ENCODE results near the gene LMOD2. TPM values are rescaled to one million over a fixed set of nuclear protein-coding genes. Genes with fewer than 3 reads are reported as not detected.

The LMOD2 gene, protein sequence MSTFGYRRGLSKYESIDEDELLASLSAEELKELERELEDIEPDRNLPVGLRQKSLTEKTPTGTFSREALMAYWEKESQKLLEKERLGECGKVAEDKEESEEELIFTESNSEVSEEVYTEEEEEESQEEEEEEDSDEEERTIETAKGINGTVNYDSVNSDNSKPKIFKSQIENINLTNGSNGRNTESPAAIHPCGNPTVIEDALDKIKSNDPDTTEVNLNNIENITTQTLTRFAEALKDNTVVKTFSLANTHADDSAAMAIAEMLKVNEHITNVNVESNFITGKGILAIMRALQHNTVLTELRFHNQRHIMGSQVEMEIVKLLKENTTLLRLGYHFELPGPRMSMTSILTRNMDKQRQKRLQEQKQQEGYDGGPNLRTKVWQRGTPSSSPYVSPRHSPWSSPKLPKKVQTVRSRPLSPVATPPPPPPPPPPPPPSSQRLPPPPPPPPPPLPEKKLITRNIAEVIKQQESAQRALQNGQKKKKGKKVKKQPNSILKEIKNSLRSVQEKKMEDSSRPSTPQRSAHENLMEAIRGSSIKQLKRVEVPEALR
- total RNA-seq (2014; rRNA removed; shearing (Covaris generic)) (not detected in 2 replicates), polyA plus RNA-seq (2016; fragmentation: Nextera tagmentation; extraction: Ambion mirVana) (not detected in 2 replicates)
- long read RNA-seq = 0 reads

DNA sequence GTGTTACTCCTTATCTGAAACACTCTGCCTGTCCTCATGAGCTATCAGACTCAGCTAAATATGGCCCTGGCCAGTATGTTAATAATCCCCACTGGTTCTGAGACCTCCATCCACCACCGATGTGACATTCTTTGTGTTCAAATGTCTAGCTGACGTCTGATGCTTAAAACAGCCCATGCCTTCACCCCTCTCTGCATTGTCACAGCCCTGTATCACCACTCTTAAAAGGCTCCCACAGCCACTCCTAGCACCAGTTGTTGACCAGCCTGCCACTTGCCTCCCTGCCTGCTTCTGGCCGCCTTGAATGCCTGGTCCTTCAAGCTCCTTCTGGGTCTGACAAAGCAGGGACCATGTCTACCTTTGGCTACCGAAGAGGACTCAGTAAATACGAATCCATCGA is at the start of gene LMOD2:
LMOD2 (plus strand) TSS at position 253 of the 400 bp plus-strand sequence; CDS start at position 351, 98 bp downstream.
- no peaks in the 10 kb centered on the region for H3K79me2 ChIP-seq (replicated peaks; ENCODE audit: insufficient read depth)
- ATAC-seq (no peak), DNase-seq (ENCODE audit: low spot score) (no peak)
- no peaks in the 10 kb centered on the region for H4K20me1 ChIP-seq (replicated peaks; ENCODE audit: insufficient read depth)
- Mint-ChIP-seq H3K4me3 (no peak within 1 kb of the TSS), H3K27ac (no peak within 1 kb of the TSS), H3K27me3 (ENCODE audit: insufficient read depth, low read depth, poor library complexity) (peaks cover 1% of the 10 kb centered on the region), H3K36me3 (ENCODE audit: low read depth) (no peaks in the 10 kb centered on the region), H3K9me3 (no peaks in the 10 kb centered on the region), H3K4me1 (peaks cover 5% of the 10 kb centered on the region)
- H3K27me3 ChIP-seq (ENCODE audit: insufficient read depth) = no peaks in the 10 kb centered on the region
- no peaks in the 10 kb centered on the region for H3F3A ChIP-seq (replicated peaks; ENCODE audit: low read depth)
- no peak within 1 kb of the TSS for H3K27ac ChIP-seq (ENCODE audit: low read depth)
- no peak within 1 kb of the TSS for H3K4me2 ChIP-seq
- TF ChIP-seq, protein P1, sequence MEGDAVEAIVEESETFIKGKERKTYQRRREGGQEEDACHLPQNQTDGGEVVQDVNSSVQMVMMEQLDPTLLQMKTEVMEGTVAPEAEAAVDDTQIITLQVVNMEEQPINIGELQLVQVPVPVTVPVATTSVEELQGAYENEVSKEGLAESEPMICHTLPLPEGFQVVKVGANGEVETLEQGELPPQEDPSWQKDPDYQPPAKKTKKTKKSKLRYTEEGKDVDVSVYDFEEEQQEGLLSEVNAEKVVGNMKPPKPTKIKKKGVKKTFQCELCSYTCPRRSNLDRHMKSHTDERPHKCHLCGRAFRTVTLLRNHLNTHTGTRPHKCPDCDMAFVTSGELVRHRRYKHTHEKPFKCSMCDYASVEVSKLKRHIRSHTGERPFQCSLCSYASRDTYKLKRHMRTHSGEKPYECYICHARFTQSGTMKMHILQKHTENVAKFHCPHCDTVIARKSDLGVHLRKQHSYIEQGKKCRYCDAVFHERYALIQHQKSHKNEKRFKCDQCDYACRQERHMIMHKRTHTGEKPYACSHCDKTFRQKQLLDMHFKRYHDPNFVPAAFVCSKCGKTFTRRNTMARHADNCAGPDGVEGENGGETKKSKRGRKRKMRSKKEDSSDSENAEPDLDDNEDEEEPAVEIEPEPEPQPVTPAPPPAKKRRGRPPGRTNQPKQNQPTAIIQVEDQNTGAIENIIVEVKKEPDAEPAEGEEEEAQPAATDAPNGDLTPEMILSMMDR (conservative IDR thresholded peaks at IDR 0.05; ENCODE audit: low read depth in 2 of 2) = no peak
- TF ChIP-seq ZNF331 (CRISPR knock-in tag; IDR thresholded peaks at IDR 0.05; ENCODE audit: low read depth) = no peak
- TF ChIP-seq, protein P2, sequence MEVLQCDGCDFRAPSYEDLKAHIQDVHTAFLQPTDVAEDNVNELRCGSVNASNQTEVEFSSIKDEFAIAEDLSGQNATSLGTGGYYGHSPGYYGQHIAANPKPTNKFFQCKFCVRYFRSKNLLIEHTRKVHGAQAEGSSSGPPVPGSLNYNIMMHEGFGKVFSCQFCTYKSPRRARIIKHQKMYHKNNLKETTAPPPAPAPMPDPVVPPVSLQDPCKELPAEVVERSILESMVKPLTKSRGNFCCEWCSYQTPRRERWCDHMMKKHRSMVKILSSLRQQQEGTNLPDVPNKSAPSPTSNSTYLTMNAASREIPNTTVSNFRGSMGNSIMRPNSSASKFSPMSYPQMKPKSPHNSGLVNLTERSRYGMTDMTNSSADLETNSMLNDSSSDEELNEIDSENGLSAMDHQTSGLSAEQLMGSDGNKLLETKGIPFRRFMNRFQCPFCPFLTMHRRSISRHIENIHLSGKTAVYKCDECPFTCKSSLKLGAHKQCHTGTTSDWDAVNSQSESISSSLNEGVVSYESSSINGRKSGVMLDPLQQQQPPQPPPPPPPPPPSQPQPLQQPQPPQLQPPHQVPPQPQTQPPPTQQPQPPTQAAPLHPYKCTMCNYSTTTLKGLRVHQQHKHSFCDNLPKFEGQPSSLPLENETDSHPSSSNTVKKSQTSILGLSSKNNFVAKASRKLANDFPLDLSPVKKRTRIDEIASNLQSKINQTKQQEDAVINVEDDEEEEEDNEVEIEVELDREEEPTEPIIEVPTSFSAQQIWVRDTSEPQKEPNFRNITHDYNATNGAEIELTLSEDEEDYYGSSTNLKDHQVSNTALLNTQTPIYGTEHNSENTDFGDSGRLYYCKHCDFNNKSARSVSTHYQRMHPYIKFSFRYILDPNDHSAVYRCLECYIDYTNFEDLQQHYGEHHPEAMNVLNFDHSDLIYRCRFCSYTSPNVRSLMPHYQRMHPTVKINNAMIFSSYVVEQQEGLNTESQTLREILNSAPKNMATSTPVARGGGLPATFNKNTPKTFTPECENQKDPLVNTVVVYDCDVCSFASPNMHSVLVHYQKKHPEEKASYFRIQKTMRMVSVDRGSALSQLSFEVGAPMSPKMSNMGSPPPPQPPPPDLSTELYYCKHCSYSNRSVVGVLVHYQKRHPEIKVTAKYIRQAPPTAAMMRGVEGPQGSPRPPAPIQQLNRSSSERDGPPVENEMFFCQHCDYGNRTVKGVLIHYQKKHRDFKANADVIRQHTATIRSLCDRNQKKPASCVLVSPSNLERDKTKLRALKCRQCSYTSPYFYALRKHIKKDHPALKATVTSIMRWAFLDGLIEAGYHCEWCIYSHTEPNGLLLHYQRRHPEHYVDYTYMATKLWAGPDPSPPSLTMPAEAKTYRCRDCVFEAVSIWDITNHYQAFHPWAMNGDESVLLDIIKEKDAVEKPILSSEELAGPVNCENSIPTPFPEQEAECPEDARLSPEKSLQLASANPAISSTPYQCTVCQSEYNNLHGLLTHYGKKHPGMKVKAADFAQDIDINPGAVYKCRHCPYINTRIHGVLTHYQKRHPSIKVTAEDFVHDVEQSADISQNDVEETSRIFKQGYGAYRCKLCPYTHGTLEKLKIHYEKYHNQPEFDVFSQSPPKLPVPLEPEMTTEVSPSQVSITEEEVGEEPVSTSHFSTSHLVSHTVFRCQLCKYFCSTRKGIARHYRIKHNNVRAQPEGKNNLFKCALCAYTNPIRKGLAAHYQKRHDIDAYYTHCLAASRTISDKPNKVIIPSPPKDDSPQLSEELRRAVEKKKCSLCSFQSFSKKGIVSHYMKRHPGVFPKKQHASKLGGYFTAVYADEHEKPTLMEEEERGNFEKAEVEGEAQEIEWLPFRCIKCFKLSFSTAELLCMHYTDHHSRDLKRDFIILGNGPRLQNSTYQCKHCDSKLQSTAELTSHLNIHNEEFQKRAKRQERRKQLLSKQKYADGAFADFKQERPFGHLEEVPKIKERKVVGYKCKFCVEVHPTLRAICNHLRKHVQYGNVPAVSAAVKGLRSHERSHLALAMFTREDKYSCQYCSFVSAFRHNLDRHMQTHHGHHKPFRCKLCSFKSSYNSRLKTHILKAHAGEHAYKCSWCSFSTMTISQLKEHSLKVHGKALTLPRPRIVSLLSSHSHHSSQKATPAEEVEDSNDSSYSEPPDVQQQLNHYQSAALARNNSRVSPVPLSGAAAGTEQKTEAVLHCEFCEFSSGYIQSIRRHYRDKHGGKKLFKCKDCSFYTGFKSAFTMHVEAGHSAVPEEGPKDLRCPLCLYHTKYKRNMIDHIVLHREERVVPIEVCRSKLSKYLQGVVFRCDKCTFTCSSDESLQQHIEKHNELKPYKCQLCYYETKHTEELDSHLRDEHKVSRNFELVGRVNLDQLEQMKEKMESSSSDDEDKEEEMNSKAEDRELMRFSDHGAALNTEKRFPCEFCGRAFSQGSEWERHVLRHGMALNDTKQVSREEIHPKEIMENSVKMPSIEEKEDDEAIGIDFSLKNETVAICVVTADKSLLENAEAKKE (CRISPR knock-in tag; IDR thresholded peaks at IDR 0.05) = no peak
- TF ChIP-seq POLR2AphosphoS5 (IDR thresholded peaks at IDR 0.05; ENCODE audit: low read depth) = no peak
- TF ChIP-seq STAT1 (IDR thresholded peaks at IDR 0.05; ENCODE audit: unreplicated experiment) = no peak
- no peak for TF ChIP-seq EZH2 (IDR thresholded peaks at IDR 0.05; ENCODE audit: low read depth, unreplicated experiment)
- no peak for TF ChIP-seq NANOG (IDR thresholded peaks at IDR 0.05; ENCODE audit: borderline replicate concordance)
- TF ChIP-seq, protein P3, sequence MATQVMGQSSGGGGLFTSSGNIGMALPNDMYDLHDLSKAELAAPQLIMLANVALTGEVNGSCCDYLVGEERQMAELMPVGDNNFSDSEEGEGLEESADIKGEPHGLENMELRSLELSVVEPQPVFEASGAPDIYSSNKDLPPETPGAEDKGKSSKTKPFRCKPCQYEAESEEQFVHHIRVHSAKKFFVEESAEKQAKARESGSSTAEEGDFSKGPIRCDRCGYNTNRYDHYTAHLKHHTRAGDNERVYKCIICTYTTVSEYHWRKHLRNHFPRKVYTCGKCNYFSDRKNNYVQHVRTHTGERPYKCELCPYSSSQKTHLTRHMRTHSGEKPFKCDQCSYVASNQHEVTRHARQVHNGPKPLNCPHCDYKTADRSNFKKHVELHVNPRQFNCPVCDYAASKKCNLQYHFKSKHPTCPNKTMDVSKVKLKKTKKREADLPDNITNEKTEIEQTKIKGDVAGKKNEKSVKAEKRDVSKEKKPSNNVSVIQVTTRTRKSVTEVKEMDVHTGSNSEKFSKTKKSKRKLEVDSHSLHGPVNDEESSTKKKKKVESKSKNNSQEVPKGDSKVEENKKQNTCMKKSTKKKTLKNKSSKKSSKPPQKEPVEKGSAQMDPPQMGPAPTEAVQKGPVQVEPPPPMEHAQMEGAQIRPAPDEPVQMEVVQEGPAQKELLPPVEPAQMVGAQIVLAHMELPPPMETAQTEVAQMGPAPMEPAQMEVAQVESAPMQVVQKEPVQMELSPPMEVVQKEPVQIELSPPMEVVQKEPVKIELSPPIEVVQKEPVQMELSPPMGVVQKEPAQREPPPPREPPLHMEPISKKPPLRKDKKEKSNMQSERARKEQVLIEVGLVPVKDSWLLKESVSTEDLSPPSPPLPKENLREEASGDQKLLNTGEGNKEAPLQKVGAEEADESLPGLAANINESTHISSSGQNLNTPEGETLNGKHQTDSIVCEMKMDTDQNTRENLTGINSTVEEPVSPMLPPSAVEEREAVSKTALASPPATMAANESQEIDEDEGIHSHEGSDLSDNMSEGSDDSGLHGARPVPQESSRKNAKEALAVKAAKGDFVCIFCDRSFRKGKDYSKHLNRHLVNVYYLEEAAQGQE (IDR thresholded peaks at IDR 0.05; ENCODE audit: unreplicated experiment) = no peak
- TF ChIP-seq, protein P4, sequence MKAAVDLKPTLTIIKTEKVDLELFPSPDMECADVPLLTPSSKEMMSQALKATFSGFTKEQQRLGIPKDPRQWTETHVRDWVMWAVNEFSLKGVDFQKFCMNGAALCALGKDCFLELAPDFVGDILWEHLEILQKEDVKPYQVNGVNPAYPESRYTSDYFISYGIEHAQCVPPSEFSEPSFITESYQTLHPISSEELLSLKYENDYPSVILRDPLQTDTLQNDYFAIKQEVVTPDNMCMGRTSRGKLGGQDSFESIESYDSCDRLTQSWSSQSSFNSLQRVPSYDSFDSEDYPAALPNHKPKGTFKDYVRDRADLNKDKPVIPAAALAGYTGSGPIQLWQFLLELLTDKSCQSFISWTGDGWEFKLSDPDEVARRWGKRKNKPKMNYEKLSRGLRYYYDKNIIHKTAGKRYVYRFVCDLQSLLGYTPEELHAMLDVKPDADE (IDR thresholded peaks at IDR 0.05) = no peak
- TF ChIP-seq EZH2phosphoT487 (IDR thresholded peaks at IDR 0.05; ENCODE audit: unreplicated experiment) = no peak
- no peak for TF ChIP-seq JUNB (IDR thresholded peaks at IDR 0.05; ENCODE audit: unreplicated experiment)
- no peak for TF ChIP-seq CREB1 (CRISPR knock-in tag; IDR thresholded peaks at IDR 0.05; ENCODE audit: low read depth)
- no peak for TF ChIP-seq ZNF114 (CRISPR knock-in tag; IDR thresholded peaks at IDR 0.05)
- no peak within 1 kb of the TSS for H3K4me3 ChIP-seq
- no peaks in the 10 kb centered on the region for H3K36me3 ChIP-seq (ENCODE audit: insufficient read depth)
- H2AFZ ChIP-seq = peak within 1 kb of the TSS; percentile 31; the same call in 1 of the 2 replicates
- peaks cover 4% of the 10 kb centered on the region for H3K9me2 ChIP-seq (ENCODE audit: insufficient read depth)
- 0 out of 2 replicates have a peak, but pooled peaks cover 7% of the 10 kb centered on the region for H3K4me1 ChIP-seq (ENCODE audit: insufficient read depth)
